GM12878 (cell line): ENCODE data around the gene GDF15. TPM values are rescaled to one million over a fixed set of nuclear protein-coding genes. Genes with fewer than 3 reads are reported as not detected.

Experiments used
- ATAC-seq: fragments of 200-7000 bp; cut with Tn5 transposase; 3 replicates; pipeline ENCODE4 v1.9.1; 2020; ENCODE audit warnings: mild to moderate bottlenecking, moderate library complexity
- BruUV-seq: library from RNA; stranded (reverse); fragments of 400-500 nt; replicated peaks from 2 replicates; lab custom pipeline; 2021; lab: Mats Ljungman, UMichigan
- CTCF ChIA-PET: fragments of 300-600 bp; sonication (Branson Sonifier 250); formaldehyde crosslinking; extraction: SDS; loops from one replicate; lab custom pipeline; 2021; ENCODE audit warnings: inconsistent platforms; lab: Yijun Ruan, JAX
- POLR2A ChIA-PET: fragments of 350-600 bp; formaldehyde crosslinking; extraction: SDS; loops from one replicate; lab custom pipeline; 2021; ENCODE audit warnings: inconsistent platforms; lab: Charles Lee
- RAD21 ChIA-PET: fragments of 300-600 bp; sonication (Branson Sonifier 250); formaldehyde crosslinking; loops from one replicate; lab custom pipeline; 2023; ENCODE audit warnings: antibody characterized with exemption; ENCODE audit not compliant: unreplicated experiment; lab: Charles Lee
- SMC1A ChIA-PET: fragments of 300-600 bp; sonication (Branson Sonifier 250); formaldehyde crosslinking; loops from one replicate; lab custom pipeline; 2023; ENCODE audit not compliant: unreplicated experiment, uncharacterized antibody; lab: Charles Lee
- DNase-seq: peaks from one replicate; pipeline ENCODE4 v3.0.0-alpha.2; 2011; ENCODE audit warnings: low read depth, low spot score
- FAIRE-seq: peaks from 3 replicates; lab custom pipeline; 2011; peaks lifted over from hg19 to GRCh38; lab: Jason Lieb, UNC
- H2AFZ ChIP-seq: 2 replicates; pipeline ENCODE4 v1.6.0; 2011; ENCODE audit warnings: low read depth, low read length, control low read depth; ENCODE audit not compliant: control insufficient read depth
- H3K27ac ChIP-seq: 2 replicates; pipeline ENCODE4 v1.5.1; 2011; ENCODE audit warnings: control low read depth; ENCODE audit not compliant: control insufficient read depth, insufficient read depth
- H3K27me3 ChIP-seq, 2 experiments: replicated peaks in 1 of 2; 2 replicates each; pipeline versions ENCODE4 v1.6.0 to v1.6.1; 2011; ENCODE audit warnings: low read length in 1 of 2; ENCODE audit not compliant: control insufficient read depth in 2 of 2, insufficient read depth in 2 of 2
- H3K36me3 ChIP-seq, 2 experiments: 2 replicates each; pipeline ENCODE4 v1.5.1; 2011; ENCODE audit warnings: low read length in 1 of 2; ENCODE audit not compliant: control insufficient read depth in 2 of 2, insufficient read depth in 2 of 2
- H3K4me1 ChIP-seq: 2 replicates; pipeline ENCODE4 v1.6.1; 2011; ENCODE audit warnings: mild to moderate bottlenecking, low read length, moderate library complexity, mixed read lengths; ENCODE audit not compliant: control insufficient read depth, insufficient read depth
- H3K4me2 ChIP-seq: 2 replicates; pipeline ENCODE4 v1.6.0; 2011; ENCODE audit warnings: control low read depth; ENCODE audit not compliant: control insufficient read depth, insufficient read depth
- H3K4me3 ChIP-seq: fragments of 200-600 bp; sonication (generic); 2 replicates; pipeline ENCODE4 v1.5.1; 2016
- H3K79me2 ChIP-seq: 2 replicates; pipeline ENCODE4 v1.6.0; 2011; ENCODE audit warnings: low read length; ENCODE audit not compliant: control insufficient read depth, insufficient read depth
- H3K9ac ChIP-seq: 2 replicates; pipeline ENCODE4 v1.8.0; 2011; ENCODE audit warnings: low read length, control low read depth, mixed read lengths; ENCODE audit not compliant: control insufficient read depth, insufficient read depth
- H3K9me3 ChIP-seq: replicated peaks from 3 replicates; pipeline ENCODE4 v1.5.1; 2011; ENCODE audit warnings: mild to moderate bottlenecking, low read length; ENCODE audit not compliant: control insufficient read depth, insufficient read depth
- H4K20me1 ChIP-seq: 2 replicates; pipeline ENCODE4 v1.6.0; 2011; ENCODE audit not compliant: control insufficient read depth, insufficient read depth
- ESRRA ChIP-seq: IDR thresholded peaks from 2 replicates; pipeline ENCODE4 v1.6.1; 2012; ENCODE audit warnings: mild to moderate bottlenecking, low read length, improper control_type of control experiment
- KAT2A ChIP-seq: conservative IDR thresholded peaks from 2 replicates; pipeline ENCODE4 v1.6.1; 2011; ENCODE audit warnings: low read depth, low read length; ENCODE audit not compliant: control insufficient read depth
- NFIC ChIP-seq: IDR thresholded peaks from 2 replicates; pipeline ENCODE4 v1.6.1; 2012; ENCODE audit warnings: low read depth, mild to moderate bottlenecking, inconsistent platforms, low read length, moderate library complexity
- PRDM15 ChIP-seq: fragments of 450-650 bp; formaldehyde crosslinking; IDR thresholded peaks from 2 replicates; pipeline ENCODE4 v1.4.0; 2020; ENCODE audit warnings: mild to moderate bottlenecking, moderate library complexity
- SIN3A ChIP-seq: IDR thresholded peaks from 2 replicates; pipeline ENCODE4 v1.6.1; 2012; ENCODE audit warnings: low read depth, low read length, improper control_type of control experiment
- SMARCA5 ChIP-seq: fragments of 450-650 bp; IDR thresholded peaks from 2 replicates; pipeline ENCODE4 v1.6.1; 2017; ENCODE audit warnings: mild to moderate bottlenecking
- SUPT20H ChIP-seq: IDR thresholded peaks from 2 replicates; pipeline ENCODE4 v1.6.1; 2011; ENCODE audit warnings: low read depth, mild to moderate bottlenecking, low read length, moderate library complexity, borderline replicate concordance; ENCODE audit not compliant: control insufficient read depth
- WRNIP1 ChIP-seq: IDR thresholded peaks from 2 replicates; pipeline ENCODE4 v1.6.1; 2011; ENCODE audit warnings: low read depth, low read length, improper control_type of control experiment, borderline replicate concordance
- ZNF217 ChIP-seq: fragments of 450-650 bp; IDR thresholded peaks from 2 replicates; pipeline ENCODE4 v1.6.1; 2017; ENCODE audit warnings: antibody characterized with exemption, mild to moderate bottlenecking
- WGBS: methylation state at CpG from one replicate; pipeline ENCODE4 v1.1.6; 2016; ENCODE audit warnings: low lambda C conversion rate; ENCODE audit not compliant: insufficient replicate concordance, insufficient coverage; ENCODE audit errors: missing lambda C conversion rate; 5-methylcytosine and 5-hydroxymethylcytosine counted together
- in situ Hi-C: fragments of 300-500 bp; cut with MboI; formaldehyde crosslinking; loops from 9 replicates; pipeline ENCODE4 v1.14.3; 2018; ENCODE audit warnings: mixed read lengths
- intact Hi-C: fragments of 100-400 bp; cut with micrococcal nuclease; formaldehyde crosslinking; loops from one replicate; pipeline ENCODE4 v1.14.2; 2022; ENCODE audit not compliant: unreplicated experiment
- polyA plus RNA-seq, 11 experiments: library from polyadenylated mRNA; depleted of rRNA in 4 of 11; unstranded in 6 of 11; stranded (reverse) in 5 of 11; fragments of >200 nt; fragmentation: Nextera tagmentation in 4 of 11; fragmentation: Illumina TruSeq in 1 of 11; extraction: Ambion mirVana in 4 of 11; extraction: Trizol in 1 of 11; gene quantifications; 1 replicate in 1 of 11; 2 replicates in 10 of 11; pipeline versions ENCODE4 v1.2.1 to v1.2.3, GENCODE V29; 2011 to 2016; ENCODE audit warnings: inconsistent platforms in 2 of 11, missing spikeins in 2 of 11, low read depth in 1 of 11
- total RNA-seq, 4 experiments: library from RNA; depleted of rRNA in 3 of 4; stranded (reverse); fragments of >200 nt in 3 of 4; fragmentation: Illumina TruSeq in 1 of 4; extraction: Trizol in 1 of 4; gene quantifications; 2 replicates each; pipeline versions ENCODE4 v1.2.1 to v1.2.3, GENCODE V29; 2013 to 2021

The GDF15 gene
- total and polyA plus RNA-seq, 10 of the 15 experiments (the other 5 are each of a cell fraction or from before 2014, with no cell fraction given), result 0.11 to 3.6 (median 1.6) TPM; not detected in 1

GRCh38 chr19:18420930-18421329 is 35.0 kb downstream of the GDF15 start:
- peak overlapping the region; percentile 73 for H3K9ac ChIP-seq
- intact Hi-C loops, result no loop called here
- ATAC-seq, result no peak

More at GRCh38 chr19:18420930-18421329, 35.0 kb downstream of the GDF15 start:
- no peaks in the 10 kb centered on the region for H4K20me1 ChIP-seq
- BruUV-seq, result no TSS peak
- H3K4me3 ChIP-seq, result peak overlapping the region; percentile 87
- no peaks in the 10 kb centered on the region for H3K27me3 ChIP-seq
- no peaks in the 10 kb centered on the region for H3K9me3 ChIP-seq
- no peak overlapping the region for H3K27ac ChIP-seq
- H3K79me2 ChIP-seq, result peaks cover 55% of the 10 kb centered on the region
- TF ChIP-seq NFIC (no peak), PRDM15 (CRISPR knock-in tag) (no peak), WRNIP1 (no peak), SIN3A (no peak), ZNF217 (no peak), SMARCA5 (no peak), SUPT20H (no peak), ESRRA (no peak), KAT2A (no peak)
- POLR2A ChIA-PET, result interaction anchor here (1.0 to 1.7 kb wide), 5 partner anchors 11 to 141 kb away, joined by 3 to 6 read pairs (median 3); no protein-coding TSS in a partner anchor
- DNase-seq, result no peak
- FAIRE-seq, result no peak
- H3K36me3 ChIP-seq, result no peaks in the 10 kb centered on the region; a peak in 1 of 4 replicates
- H3K4me2 ChIP-seq, result peak overlapping the region; percentile 88
- SMC1A ChIA-PET, result interaction anchor here (0.6 to 1.6 kb wide), 5 partner anchors 19 to 141 kb away, joined by 3 to 4 read pairs (median 4); no protein-coding TSS in a partner anchor
- CTCF ChIA-PET, result interaction anchor here (0.9 to 2.6 kb wide), 5 partner anchors 10 to 218 kb away, joined by 3 to 9 read pairs (median 4); partner anchors contain the start of gene GDF15
- WGBS, result 27% methylated on average over 2 of the region's 2 CpGs
- RAD21 ChIA-PET, result interaction anchor here (1.4 kb wide), 1 partner anchor 16 kb away, joined by 3 read pairs; no protein-coding TSS in a partner anchor
- in situ Hi-C loops, result no loop called here
- H3K4me1 ChIP-seq, result peaks cover 53% of the 10 kb centered on the region
- no peak overlapping the region for H2AFZ ChIP-seq
